GM23248 (cell line): ENCODE results near the gene NAA10. TPM values are rescaled to one million over a fixed set of nuclear protein-coding genes. Genes with fewer than 3 reads are reported as not detected.

Experiments
- DNase-seq: peaks from one replicate; pipeline ENCODE4 v3.0.0-alpha.2; 2015
- H2AFZ ChIP-seq: fragments of 200-600 bp; sonication (generic); 2 replicates; pipeline ENCODE4 v1.6.1; 2016; ENCODE audit warnings: antibody characterized with exemption
- H3F3A ChIP-seq: fragments of 200-600 bp; sonication (generic); 2 replicates; pipeline ENCODE4 v1.6.1; 2016; ENCODE audit warnings: mild to moderate bottlenecking, antibody characterized with exemption, mixed run types; ENCODE audit not compliant: insufficient read depth
- H3K27ac ChIP-seq: fragments of 200-600 bp; sonication (generic); 2 replicates; pipeline ENCODE4 v1.5.1; 2016; ENCODE audit warnings: mild to moderate bottlenecking
- H3K27me3 ChIP-seq: fragments of 200-600 bp; sonication (generic); replicated peaks from 2 replicates; pipeline ENCODE4 v1.6.1; 2016; ENCODE audit warnings: mild to moderate bottlenecking; ENCODE audit not compliant: insufficient read depth
- H3K36me3 ChIP-seq: fragments of 200-600 bp; sonication (generic); 2 replicates; pipeline ENCODE4 v1.6.1; 2016; ENCODE audit warnings: low read depth, mild to moderate bottlenecking
- H3K4me1 ChIP-seq: fragments of 200-600 bp; sonication (generic); 2 replicates; pipeline ENCODE4 v1.6.1; 2016; ENCODE audit warnings: mild to moderate bottlenecking; ENCODE audit not compliant: insufficient read depth
- H3K4me2 ChIP-seq: fragments of 200-600 bp; sonication (generic); one replicate; pipeline ENCODE4 v1.6.1; 2016; ENCODE audit warnings: mild to moderate bottlenecking; ENCODE audit not compliant: unreplicated experiment
- H3K4me3 ChIP-seq: fragments of 200-600 bp; sonication (generic); 2 replicates; pipeline ENCODE4 v1.5.1; 2016; ENCODE audit warnings: mild to moderate bottlenecking
- H3K79me2 ChIP-seq: fragments of 200-600 bp; sonication (generic); 2 replicates; pipeline ENCODE4 v1.6.1; 2016; ENCODE audit warnings: mild to moderate bottlenecking; ENCODE audit not compliant: insufficient read depth
- H3K9ac ChIP-seq: fragments of 200-600 bp; sonication (generic); 2 replicates; pipeline ENCODE4 v1.6.1; 2016; ENCODE audit warnings: mild to moderate bottlenecking
- H3K9me2 ChIP-seq: fragments of 200-600 bp; sonication (generic); 2 replicates; pipeline ENCODE4 v1.6.1; 2016; ENCODE audit warnings: mixed run types, mild to moderate bottlenecking, moderate library complexity; ENCODE audit not compliant: insufficient read depth
- H3K9me3 ChIP-seq: fragments of 200-600 bp; sonication (generic); one replicate; pipeline ENCODE4 v1.6.1; 2017; ENCODE audit warnings: low read depth
- H4K20me1 ChIP-seq: fragments of 200-600 bp; sonication (generic); 2 replicates; pipeline ENCODE4 v1.6.0; 2016; ENCODE audit not compliant: insufficient read depth
- EZH2 ChIP-seq: fragments of 200-600 bp; sonication (generic); IDR thresholded peaks from 2 replicates; pipeline ENCODE4 v1.6.1; 2018; ENCODE audit warnings: antibody characterized with exemption, mild to moderate bottlenecking; ENCODE audit not compliant: insufficient read depth, poor library complexity, severe bottlenecking
- EZH2phosphoT487 ChIP-seq: fragments of 200-600 bp; sonication (generic); IDR thresholded peaks from 2 replicates; pipeline ENCODE4 v1.6.1; 2018; ENCODE audit warnings: antibody characterized with exemption, moderate library complexity, mild to moderate bottlenecking, low read depth; ENCODE audit not compliant: insufficient read depth
- WGBS, 2 experiments: methylation state at CpG; one replicate each; pipeline ENCODE4 v1.1.6; 2015 to 2017; ENCODE audit warnings: low lambda C conversion rate in 2 of 2, low coverage in 1 of 2; ENCODE audit errors: missing lambda C conversion rate in 2 of 2; 5-methylcytosine and 5-hydroxymethylcytosine counted together
- in situ Hi-C: fragments of 300-500 bp; cut with MboI; formaldehyde crosslinking; loops from 2 replicates; pipeline ENCODE4 v1.15.0; 2020
- polyA plus RNA-seq: library from polyadenylated mRNA; unstranded; fragments of >200 nt; fragmentation: Nextera tagmentation; extraction: Ambion mirVana; gene quantifications from 2 replicates; pipeline ENCODE4 v1.2.1, GENCODE V29; 2016
- total RNA-seq: library from RNA; depleted of rRNA; stranded (reverse); fragments of >200 nt; shearing (Covaris generic); gene quantifications from 2 replicates; pipeline ENCODE4 v1.2.3, GENCODE V29; 2014

NAA10 gene
- total and polyA plus RNA-seq, 2 experiments from 2014 or later, result 154 to 166 TPM

DNA sequence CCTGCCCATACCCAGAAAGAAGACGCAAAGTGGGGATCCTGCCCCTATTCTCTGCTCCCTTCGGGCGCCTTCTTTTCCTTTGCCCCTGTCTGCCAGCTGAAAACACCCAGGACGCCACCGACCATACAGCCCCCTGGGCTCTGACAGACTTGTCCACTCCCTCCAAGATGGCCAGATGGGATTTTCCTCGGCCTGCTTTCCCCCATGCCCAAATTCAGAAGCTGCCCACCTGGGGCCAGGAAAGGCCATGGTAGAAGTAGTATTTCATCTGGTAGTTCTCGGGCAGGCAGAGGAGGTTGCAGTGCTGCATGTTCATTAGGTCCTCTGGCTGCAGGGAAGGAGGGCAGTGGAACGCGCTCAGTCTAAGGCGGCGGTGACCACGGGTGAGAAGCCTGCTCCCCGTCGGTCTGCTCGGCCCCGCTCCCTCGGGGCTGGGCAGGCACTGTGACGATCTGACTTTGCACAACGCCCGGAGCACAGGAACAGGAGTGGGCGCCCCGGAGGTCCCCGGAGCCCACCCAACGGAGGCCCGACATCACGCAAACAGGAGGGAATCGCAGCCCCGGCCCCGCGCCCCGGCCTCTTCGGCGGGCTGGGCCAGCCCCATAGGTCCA lies 582 bp downstream of the NAA10 start:
- H3K79me2 ChIP-seq, result peaks cover 41% of the 10 kb centered on the region
- peak overlapping the region; percentile 51; the same call in 1 of the 2 replicates for H2AFZ ChIP-seq
- no peak for DNase-seq
- no peaks in the 10 kb centered on the region for H3K9me3 ChIP-seq
- H3K4me1 ChIP-seq, result no peaks in the 10 kb centered on the region
- H3K4me2 ChIP-seq, result peak overlapping the region; percentile 91
- in situ Hi-C loops, result loop anchor here (10.0 kb wide), 1 partner anchor 179 kb away; no protein-coding TSS in a partner anchor
- H4K20me1 ChIP-seq, result no peaks in the 10 kb centered on the region
- H3K4me3 ChIP-seq, result peak overlapping the region; percentile 86
- no peaks in the 10 kb centered on the region for H3K36me3 ChIP-seq
- TF ChIP-seq EZH2phosphoT487 (no peak), EZH2 (no peak)
- no peaks in the 10 kb centered on the region for H3K9me2 ChIP-seq
- WGBS, 2 experiments, result 2 to 5% methylated on average over 10 to 17 of the region's 33 CpGs
- peak overlapping the region; percentile 45 for H3K27ac ChIP-seq
- 0 out of 2 replicates have a peak, but pooled peaks cover 2% of the 10 kb centered on the region for H3F3A ChIP-seq
- H3K9ac ChIP-seq, result peak overlapping the region; percentile 85
- H3K27me3 ChIP-seq, result no peaks in the 10 kb centered on the region

DNA sequence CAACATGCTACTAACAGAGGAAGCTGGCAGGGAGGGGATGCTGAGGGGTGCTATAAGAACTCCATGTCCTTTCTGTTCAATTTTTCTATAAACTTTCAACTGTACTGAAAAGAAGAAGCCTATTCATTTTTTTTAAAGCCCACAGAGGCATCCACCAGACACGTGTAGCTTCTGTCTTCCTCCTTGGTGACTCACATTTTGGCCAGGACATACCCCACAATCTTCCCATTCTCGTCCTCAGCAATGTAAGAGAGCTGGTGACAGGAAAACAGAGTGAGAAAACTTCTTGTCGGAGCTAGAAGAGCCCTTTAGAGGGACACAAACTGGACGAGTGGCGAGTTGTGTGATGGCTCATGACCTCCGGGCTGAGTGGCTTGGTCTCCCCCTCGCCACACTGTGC lies 1.1 kb downstream of the NAA10 start:
- 0 out of 2 replicates have a peak, but pooled peaks cover 6% of the 10 kb centered on the region for H3F3A ChIP-seq
- H3K36me3 ChIP-seq, result no peaks in the 10 kb centered on the region
- in situ Hi-C loops, result loop anchor here (10.0 kb wide), 1 partner anchor 179 kb away; no protein-coding TSS in a partner anchor
- peak; percentile 75 for DNase-seq
- H3K79me2 ChIP-seq, result peaks cover 41% of the 10 kb centered on the region
- H3K9ac ChIP-seq, result peak overlapping the region; percentile 85
- H3K4me1 ChIP-seq, result no peaks in the 10 kb centered on the region
- H3K4me2 ChIP-seq, result peak overlapping the region; percentile 91
- no peaks in the 10 kb centered on the region for H4K20me1 ChIP-seq
- H3K27me3 ChIP-seq, result no peaks in the 10 kb centered on the region
- H3K27ac ChIP-seq, result peak overlapping the region; percentile 45
- 0 out of 2 replicates have a peak overlapping the region, but pooled peaks have one; percentile 51 for H2AFZ ChIP-seq
- peak overlapping the region; percentile 86 for H3K4me3 ChIP-seq
- TF ChIP-seq EZH2 (no peak), EZH2phosphoT487 (no peak)
- no peaks in the 10 kb centered on the region for H3K9me3 ChIP-seq
- H3K9me2 ChIP-seq, result no peaks in the 10 kb centered on the region
- 0% methylated on average over 3 to 7 of the region's 7 CpGs for WGBS, 2 experiments

DNA sequence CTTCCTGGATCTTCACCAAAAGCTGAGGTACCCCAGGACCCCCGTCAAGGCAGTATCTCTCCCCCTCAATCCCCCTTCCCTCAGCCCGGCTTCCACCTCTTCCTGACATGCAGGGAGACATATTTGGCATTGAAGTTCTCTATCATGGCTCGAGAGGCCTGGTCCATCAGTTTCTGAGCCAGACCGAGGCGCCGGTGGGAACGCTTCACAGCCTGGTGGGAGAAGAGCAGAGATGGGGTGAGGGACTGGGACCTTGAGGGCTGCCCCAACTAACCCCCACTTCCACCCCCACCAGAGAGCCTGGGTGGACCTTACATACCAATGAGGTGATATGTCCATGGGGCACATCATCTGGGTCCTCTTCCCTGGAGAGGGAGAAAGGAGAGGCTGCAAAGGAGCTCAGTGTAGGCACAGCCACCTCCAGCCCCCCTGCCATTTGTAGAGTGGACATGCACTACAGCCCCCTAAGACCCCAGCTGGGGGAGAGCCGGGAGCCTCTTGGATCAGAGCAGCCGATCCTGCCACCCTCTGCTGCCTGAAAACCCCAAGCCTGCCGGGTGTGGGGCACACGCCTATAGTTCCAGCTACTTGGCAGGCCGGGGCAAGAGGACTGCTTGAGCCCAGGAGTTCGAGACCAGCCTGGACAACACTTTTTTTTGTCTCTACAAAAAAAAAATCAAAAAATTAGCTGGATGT lies 2.5 kb downstream of the NAA10 start:
- in situ Hi-C loops, result loop anchor here (10.0 kb wide), 1 partner anchor 178 kb away; no protein-coding TSS in a partner anchor

DNA sequence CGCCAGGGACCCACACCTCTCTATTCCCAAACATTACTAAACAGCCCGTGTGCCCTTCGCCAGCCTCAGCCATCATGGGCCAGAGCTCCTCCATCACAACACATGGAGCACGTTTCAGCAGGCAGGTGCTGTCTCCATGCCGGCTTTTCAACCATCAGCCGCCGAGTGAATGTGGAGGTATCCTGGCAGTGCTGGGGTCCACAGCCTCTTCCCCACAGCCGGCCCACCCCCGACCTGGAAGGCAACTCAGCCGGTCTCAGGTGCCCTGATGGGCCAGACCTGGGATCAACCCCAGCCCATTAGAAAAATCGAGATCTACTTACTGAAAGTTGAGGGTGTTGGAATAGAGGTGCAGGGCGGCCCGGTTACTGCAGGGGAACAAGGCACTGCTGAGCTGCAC lies 3.1 kb downstream of the NAA10 start:
- peaks cover 41% of the 10 kb centered on the region for H3K79me2 ChIP-seq
- WGBS, 2 experiments, result 84 to 87% methylated on average over 12 of the region's 13 CpGs
- no peak for TF ChIP-seq EZH2phosphoT487
- TF ChIP-seq EZH2, result no peak
- no peak overlapping the region for H3K4me3 ChIP-seq
- H3K9me2 ChIP-seq, result no peaks in the 10 kb centered on the region
- H3K9ac ChIP-seq, result no peak overlapping the region
- H4K20me1 ChIP-seq, result no peaks in the 10 kb centered on the region
- in situ Hi-C loops, result loop anchor here (10.0 kb wide), 1 partner anchor 177 kb away; no protein-coding TSS in a partner anchor
- no peaks in the 10 kb centered on the region for H3K27me3 ChIP-seq
- no peak overlapping the region for H3K4me2 ChIP-seq
- H3K9me3 ChIP-seq, result no peaks in the 10 kb centered on the region
- H2AFZ ChIP-seq, result no peak overlapping the region
- no peak for DNase-seq
- no peak overlapping the region for H3K27ac ChIP-seq
- H3K4me1 ChIP-seq, result no peaks in the 10 kb centered on the region
- no peaks in the 10 kb centered on the region for H3K36me3 ChIP-seq
- 0 out of 2 replicates have a peak, but pooled peaks cover 6% of the 10 kb centered on the region for H3F3A ChIP-seq

More for the DNA sequence above, 2.5 kb downstream of the NAA10 start:
- Histone ChIP-seq H3K9me2 (no peaks in the 10 kb centered on the region), H3F3A (0 out of 2 replicates have a peak, but pooled peaks cover 6% of the 10 kb centered on the region), H3K27me3 (no peaks in the 10 kb centered on the region), H3K9ac (no peak overlapping the region), H3K9me3 (no peaks in the 10 kb centered on the region), H3K4me1 (no peaks in the 10 kb centered on the region), H3K36me3 (no peaks in the 10 kb centered on the region), H2AFZ (no peak overlapping the region), H3K27ac (no peak overlapping the region), H4K20me1 (no peaks in the 10 kb centered on the region), H3K79me2 (peaks cover 41% of the 10 kb centered on the region), H3K4me2 (no peak overlapping the region), H3K4me3 (no peak overlapping the region)
- TF ChIP-seq EZH2, result no peak
- TF ChIP-seq EZH2phosphoT487, result no peak
- DNase-seq, result no peak
- WGBS, 2 experiments, result 78 to 88% methylated on average over 4 to 11 of the region's 13 CpGs
